Renal cortex interstitium (tissue), 11 donors: ENCODE measurements around the gene FOXO3. TPM values are rescaled to one million over a fixed set of nuclear protein-coding genes. Genes with fewer than 3 reads are reported as not detected.

Source experiments
- DNase-seq, 11 donors: peaks; one replicate each; pipeline ENCODE4 v3.0.0-alpha.2; 2013; ENCODE audit warnings: low read depth in 9 of 11, low spot score in 4 of 11; ENCODE audit errors: extremely low read depth in 1 of 11
- polyA plus RNA-seq, 3 donors: library from polyadenylated mRNA; unstranded; fragments of 120-200 nt; gene quantifications; one replicate each; pipeline ENCODE4 v1.2.1, GENCODE V29; 2013; ENCODE audit not compliant: insufficient read length in 3 of 3

The FOXO3 gene
- polyA plus RNA-seq, 3 donors: 50.4 to 54.4 (median 50.6) TPM

- no peak for DNase-seq
These were observed 126.2 kb downstream of the FOXO3 start for GRCh38 chr6:108686896-108687295.

- no peak for DNase-seq
These were observed 127.2 kb downstream of the FOXO3 start for GRCh38 chr6:108687921-108688320.

- DNase-seq: no peak
These were observed 128.8 kb downstream of the FOXO3 start for GRCh38 chr6:108689272-108690161.

- no peak for DNase-seq
These were observed 129.8 kb downstream of the FOXO3 start for GRCh38 chr6:108690326-108691049.

GRCh38 chr6:108693430-108694154 is 132.9 kb downstream of the FOXO3 start:
- DNase-seq: no peak

- no peak for DNase-seq
These were observed 134.1 kb downstream of the FOXO3 start for GRCh38 chr6:108694816-108695215.

- no peak for DNase-seq
These were observed 136.9 kb downstream of the FOXO3 start for GRCh38 chr6:108697561-108698161.

GRCh38 chr6:108698593-108699289 is 138.0 kb downstream of the FOXO3 start:
- DNase-seq: no peak

GRCh38 chr6:108699290-108700041 is 138.7 kb downstream of the FOXO3 start:
- peak in 4 of 11 donors; percentile 52 to 74 (median 68) for DNase-seq

GRCh38 chr6:108702106-108702851 is 141.6 kb downstream of the FOXO3 start:
- no peak for DNase-seq

GRCh38 chr6:108706649-108707048 is 145.9 kb downstream of the FOXO3 start:
- DNase-seq: no peak

- DNase-seq: no peak
These were observed 146.7 kb downstream of the FOXO3 start for GRCh38 chr6:108707328-108707976.

GRCh38 chr6:108710030-108710429 is 149.3 kb downstream of the FOXO3 start:
- DNase-seq: no peak

GRCh38 chr6:108710551-108710950 is 149.8 kb downstream of the FOXO3 start:
- no peak for DNase-seq

GRCh38 chr6:108711071-108711470 is 150.4 kb downstream of the FOXO3 start:
- DNase-seq: no peak

- DNase-seq: no peak
These were observed 151.1 kb downstream of the FOXO3 start for GRCh38 chr6:108711826-108712225.

- no peak for DNase-seq
These were observed 152.2 kb downstream of the FOXO3 start for GRCh38 chr6:108712946-108713345.
